Measurements from ENCODE around the gene CST3.
"Not testable (repeated sequence)": the region's sequence is repeated elsewhere in the genome, so short reads cannot be mapped to it uniquely, and the experiment has no call there.

Gene CST3

GRCh38 chr20:23627501-23627900, 10.3 kb downstream of the CST3 start:
- DNase-seq: no peak

- no peak for DNase-seq
Measured at GRCh38 chr20:23626040-23626620, 11.6 kb downstream of the CST3 start.

GRCh38 chr20:23625236-23625964, 12.4 kb downstream of the CST3 start:
- no peak for DNase-seq

GRCh38 chr20:23624324-23624691, 13.4 kb downstream of the CST3 start:
- DNase-seq: no peak

GRCh38 chr20:23623666-23624323, 14.0 kb downstream of the CST3 start:
- no peak for DNase-seq

GRCh38 chr20:23622839-23623343, 14.9 kb downstream of the CST3 start:
- DNase-seq: peak; percentile 36

- not testable (repeated sequence) for DNase-seq
Measured at GRCh38 chr20:23622401-23622800, 15.4 kb downstream of the CST3 start.

- not testable (repeated sequence) for DNase-seq
Measured at GRCh38 chr20:23620670-23621386, 16.9 kb downstream of the CST3 start.

- no peak for DNase-seq
Measured at GRCh38 chr20:23614163-23614562, 23.6 kb downstream of the CST3 start.

- DNase-seq: no peak
Measured at GRCh38 chr20:23613676-23614075, 24.1 kb downstream of the CST3 start.

- no peak for DNase-seq
Measured at GRCh38 chr20:23612396-23612795, 25.4 kb downstream of the CST3 start.

GRCh38 chr20:23609486-23610109, 28.2 kb downstream of the CST3 start:
- no peak for DNase-seq

- DNase-seq: no peak
Measured at GRCh38 chr20:23608251-23608846, 29.4 kb downstream of the CST3 start.

- DNase-seq: no peak
Measured at GRCh38 chr20:23607497-23608245, 30.1 kb downstream of the CST3 start.

- peak; percentile 69 for DNase-seq
Measured at GRCh38 chr20:23606652-23607049, 31.1 kb downstream of the CST3 start.

- DNase-seq: no peak
Measured at GRCh38 chr20:23605867-23606651, 31.7 kb downstream of the CST3 start, which contains the start of gene CST9. CST9 (minus strand) TSS chr20:23605917; CDS start chr20:23605864, 53 bp downstream.

- no peak for DNase-seq
Measured at GRCh38 chr20:23604306-23604705, 33.4 kb downstream of the CST3 start.

GRCh38 chr20:23603321-23603720, 34.4 kb downstream of the CST3 start:
- no peak for DNase-seq

- no peak for DNase-seq
Measured at GRCh38 chr20:23602699-23603098, 35.1 kb downstream of the CST3 start.

GRCh38 chr20:23602241-23602640, 35.5 kb downstream of the CST3 start:
- no peak for DNase-seq

- DNase-seq: no peak
Measured at GRCh38 chr20:23601715-23602114, 36.0 kb downstream of the CST3 start.
